Activated T-helper 1 cell treated with Interleukin-2 at 50 U/mL for 16 hours (primary cell): ENCODE results near the gene CYP8B1.

Source experiments
- DNase-seq: peaks from one replicate; pipeline ENCODE4 v3.0.0-alpha.2; 2020; ENCODE audit warnings: low read depth

CYP8B1 gene

GRCh38 chr3:42852441-42852840 is 23.2 kb downstream of the CYP8B1 start:
- no peak for DNase-seq

- no peak for DNase-seq
Observed at GRCh38 chr3:42851228-42851834, 24.3 kb downstream of the CYP8B1 start.

- no peak for DNase-seq
Observed at GRCh38 chr3:42850263-42850662, 25.4 kb downstream of the CYP8B1 start.

- DNase-seq, result no peak
Observed at GRCh38 chr3:42849017-42849416, 26.7 kb downstream of the CYP8B1 start.

GRCh38 chr3:42847731-42848130 is 27.9 kb downstream of the CYP8B1 start:
- no peak for DNase-seq

GRCh38 chr3:42846685-42847522 is 28.8 kb downstream of the CYP8B1 start:
- DNase-seq, result no peak

- DNase-seq, result no peak
Observed at GRCh38 chr3:42844815-42845214, 30.9 kb downstream of the CYP8B1 start.

GRCh38 chr3:42844412-42844713 is 31.3 kb downstream of the CYP8B1 start:
- DNase-seq, result no peak

GRCh38 chr3:42843713-42844411 is 31.8 kb downstream of the CYP8B1 start:
- no peak for DNase-seq

- no peak for DNase-seq
Observed at GRCh38 chr3:42841332-42841731, 34.3 kb downstream of the CYP8B1 start.

GRCh38 chr3:42839616-42840015 is 36.1 kb downstream of the CYP8B1 start:
- no peak for DNase-seq

GRCh38 chr3:42838571-42838970 is 37.1 kb downstream of the CYP8B1 start:
- DNase-seq, result no peak

- DNase-seq, result no peak
Observed at GRCh38 chr3:42836150-42837123, 39.2 kb downstream of the CYP8B1 start.

GRCh38 chr3:42831321-42831713 is 44.4 kb downstream of the CYP8B1 start:
- DNase-seq, result peak; percentile 43

GRCh38 chr3:42830437-42831320 is 45.0 kb downstream of the CYP8B1 start:
- DNase-seq, result no peak

GRCh38 chr3:42829628-42830436 is 45.8 kb downstream of the CYP8B1 start:
- DNase-seq, result no peak

GRCh38 chr3:42829083-42829627 is 46.5 kb downstream of the CYP8B1 start:
- no peak for DNase-seq

GRCh38 chr3:42827654-42828053 is 48.0 kb downstream of the CYP8B1 start:
- DNase-seq, result no peak

GRCh38 chr3:42827023-42827422 is 48.7 kb downstream of the CYP8B1 start:
- no peak for DNase-seq

- DNase-seq, result no peak
Observed at GRCh38 chr3:42826141-42826540, 49.5 kb downstream of the CYP8B1 start.
